IgD-negative memory B cell (primary cell): ENCODE results near the gene TRAPPC4. TPM values are rescaled to one million over a fixed set of nuclear protein-coding genes. Genes with fewer than 3 reads are reported as not detected.
"Not testable (repeated sequence)": the region's sequence is repeated elsewhere in the genome, so short reads cannot be mapped to it uniquely, and the experiment has no call there.

Experiments used
- H3K27ac Mint-ChIP-seq, 3 donors: one replicate each; pipeline ENCODE4 v1.8.0; 2020 to 2022; ENCODE audit warnings: mild to moderate bottlenecking in 3 of 3, mixed read lengths in 3 of 3, moderate library complexity in 1 of 3
- H3K27me3 Mint-ChIP-seq: one replicate; pipeline ENCODE4 v1.8.0; 2021; ENCODE audit warnings: mixed read lengths
- H3K36me3 Mint-ChIP-seq: one replicate; pipeline ENCODE4 v1.8.0; 2020; ENCODE audit warnings: mild to moderate bottlenecking, mixed read lengths
- H3K4me1 Mint-ChIP-seq, 3 donors: one replicate each; pipeline ENCODE4 v1.8.0; 2020 to 2022; ENCODE audit warnings: mixed read lengths in 3 of 3, mild to moderate bottlenecking in 1 of 3
- H3K4me3 Mint-ChIP-seq, 4 donors: one replicate each; pipeline ENCODE4 v1.8.0; 2020 to 2022; ENCODE audit warnings: mild to moderate bottlenecking in 4 of 4, mixed read lengths in 4 of 4, moderate library complexity in 3 of 4
- H3K9me3 Mint-ChIP-seq, 3 donors: one replicate each; pipeline ENCODE4 v1.8.0; 2020 to 2021; ENCODE audit warnings: mixed read lengths in 3 of 3, mild to moderate bottlenecking in 1 of 3
- polyA plus RNA-seq: library from polyadenylated mRNA; unstranded; fragments of 300-500 nt; fragmentation: Illumina TruSeq; gene quantifications from one replicate; pipeline ENCODE4 v1.2.3, GENCODE V29; 2021

The TRAPPC4 gene
- polyA plus RNA-seq, 1 donor from 2014 or later = 81.5 TPM

DNA sequence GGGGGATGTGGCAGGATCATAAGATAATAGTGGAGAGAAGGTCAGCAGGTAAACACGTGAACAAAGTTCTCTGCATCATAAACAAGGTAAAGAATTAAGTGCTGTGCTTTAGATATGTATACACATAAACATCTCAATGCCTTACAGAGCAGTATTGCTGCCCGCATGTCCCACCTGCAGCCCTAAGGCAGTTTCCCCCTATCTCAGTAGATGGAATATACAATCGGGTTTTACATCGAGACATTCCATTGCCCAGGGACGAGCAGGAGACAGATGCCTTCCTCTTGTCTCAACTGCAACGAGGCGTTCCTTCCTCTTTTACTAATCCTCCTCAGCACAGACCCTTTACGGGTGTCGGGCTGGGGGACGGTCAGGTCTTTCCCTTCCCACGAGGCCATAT lies 20.9 kb downstream of the TRAPPC4 start:
- not testable (repeated sequence) for H3K4me3 Mint-ChIP-seq, H3K27me3 Mint-ChIP-seq, H3K9me3 Mint-ChIP-seq, H3K36me3 Mint-ChIP-seq
- Mint-ChIP-seq H3K27ac (peak overlapping the region in 2 of 3 donors; percentile 75 to 78), H3K4me1 (peaks cover 6 to 14% (median 9%) of the 10 kb centered on the region in 3 donors)

- H3K4me1 Mint-ChIP-seq = peaks cover 6 to 14% (median 9%) of the 10 kb centered on the region in 3 donors
- H3K9me3 Mint-ChIP-seq = no peaks in the 10 kb centered on the region
- no peak overlapping the region for H3K27ac Mint-ChIP-seq
- peaks cover 3% of the 10 kb centered on the region for H3K36me3 Mint-ChIP-seq
- H3K4me3 Mint-ChIP-seq = no peak overlapping the region
- H3K27me3 Mint-ChIP-seq = no peaks in the 10 kb centered on the region
Observed at GRCh38 chr11:119041821-119042514, 23.4 kb downstream of the TRAPPC4 start.

GRCh38 chr11:119042927-119043326 lies 24.4 kb downstream of the TRAPPC4 start:
- H3K9me3 Mint-ChIP-seq = no peaks in the 10 kb centered on the region
- H3K4me1 Mint-ChIP-seq = peaks cover 6 to 14% (median 9%) of the 10 kb centered on the region in 3 donors
- no peaks in the 10 kb centered on the region for H3K27me3 Mint-ChIP-seq
- no peak overlapping the region for H3K27ac Mint-ChIP-seq
- peaks cover 6% of the 10 kb centered on the region for H3K36me3 Mint-ChIP-seq
- H3K4me3 Mint-ChIP-seq = no peak overlapping the region

GRCh38 chr11:119044708-119045107 lies 26.1 kb downstream of the TRAPPC4 start:
- Mint-ChIP-seq H3K9me3 (no peaks in the 10 kb centered on the region), H3K4me3 (peak overlapping the region in 1 of 4 donors; percentile 39), H3K27me3 (no peaks in the 10 kb centered on the region), H3K4me1 (peaks cover 0 to 5% (median 4%) of the 10 kb centered on the region in 3 donors), H3K36me3 (peaks cover 9% of the 10 kb centered on the region), H3K27ac (no peak overlapping the region)

- Mint-ChIP-seq H3K27me3 (no peaks in the 10 kb centered on the region), H3K4me1 (peaks cover 4 to 9% (median 4%) of the 10 kb centered on the region in 3 donors), H3K4me3 (no peak overlapping the region), H3K9me3 (no peaks in the 10 kb centered on the region), H3K36me3 (peaks cover 11% of the 10 kb centered on the region), H3K27ac (no peak overlapping the region)
Observed at GRCh38 chr11:119046489-119046888, 27.9 kb downstream of the TRAPPC4 start.

GRCh38 chr11:119047205-119047604 lies 28.6 kb downstream of the TRAPPC4 start:
- H3K27me3 Mint-ChIP-seq = no peaks in the 10 kb centered on the region
- H3K36me3 Mint-ChIP-seq = peaks cover 11% of the 10 kb centered on the region
- H3K4me3 Mint-ChIP-seq = no peak overlapping the region
- peaks cover 0 to 13% (median 9%) of the 10 kb centered on the region in 3 donors for H3K4me1 Mint-ChIP-seq
- no peaks in the 10 kb centered on the region for H3K9me3 Mint-ChIP-seq
- no peak overlapping the region for H3K27ac Mint-ChIP-seq

DNA sequence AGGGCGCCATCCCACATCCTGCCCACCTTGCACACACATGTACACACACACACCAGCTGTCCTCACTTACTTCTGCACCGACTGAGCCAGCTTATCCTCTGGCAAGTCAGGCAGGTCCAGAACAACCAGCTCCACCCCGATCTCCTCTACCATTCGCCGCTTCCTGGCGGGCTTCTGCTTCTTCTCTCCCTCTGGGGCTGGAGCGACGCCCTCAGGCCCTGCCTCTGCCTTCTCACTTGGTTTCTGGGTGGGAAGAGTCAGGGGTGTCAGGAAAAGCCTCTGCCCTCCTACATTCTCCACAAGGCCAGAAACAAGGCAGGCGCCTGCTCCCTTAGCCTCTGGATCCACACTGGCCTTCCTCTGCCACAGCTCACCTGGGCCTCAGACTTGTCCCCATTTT lies 30.1 kb downstream of the TRAPPC4 start:
- H3K36me3 Mint-ChIP-seq = peaks cover 13% of the 10 kb centered on the region
- H3K27ac Mint-ChIP-seq = no peak overlapping the region
- no peaks in the 10 kb centered on the region for H3K27me3 Mint-ChIP-seq
- H3K9me3 Mint-ChIP-seq = no peaks in the 10 kb centered on the region
- no peak overlapping the region for H3K4me3 Mint-ChIP-seq
- peaks cover 7 to 18% (median 15%) of the 10 kb centered on the region in 3 donors for H3K4me1 Mint-ChIP-seq

DNA sequence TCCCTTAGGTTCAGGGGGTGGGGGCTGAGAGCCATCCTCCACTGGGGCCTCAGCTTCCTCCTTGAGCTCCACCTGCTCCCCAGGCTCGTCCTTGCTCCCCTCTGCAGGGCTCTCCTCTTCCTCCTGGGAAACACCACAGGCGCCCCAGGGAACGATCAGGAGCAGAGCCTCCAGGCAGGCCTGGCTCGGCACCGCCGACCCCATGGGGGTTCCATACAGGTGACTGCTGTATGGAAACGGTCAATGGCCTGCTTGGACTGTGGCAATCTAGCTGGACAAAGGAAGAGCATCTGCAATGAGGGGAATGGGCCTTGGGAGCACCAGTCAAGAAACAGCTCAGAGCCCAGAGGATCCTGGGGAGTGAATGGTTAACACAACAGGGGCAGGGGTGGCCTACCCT lies 30.5 kb downstream of the TRAPPC4 start:
- H3K36me3 Mint-ChIP-seq = peaks cover 13% of the 10 kb centered on the region

DNA sequence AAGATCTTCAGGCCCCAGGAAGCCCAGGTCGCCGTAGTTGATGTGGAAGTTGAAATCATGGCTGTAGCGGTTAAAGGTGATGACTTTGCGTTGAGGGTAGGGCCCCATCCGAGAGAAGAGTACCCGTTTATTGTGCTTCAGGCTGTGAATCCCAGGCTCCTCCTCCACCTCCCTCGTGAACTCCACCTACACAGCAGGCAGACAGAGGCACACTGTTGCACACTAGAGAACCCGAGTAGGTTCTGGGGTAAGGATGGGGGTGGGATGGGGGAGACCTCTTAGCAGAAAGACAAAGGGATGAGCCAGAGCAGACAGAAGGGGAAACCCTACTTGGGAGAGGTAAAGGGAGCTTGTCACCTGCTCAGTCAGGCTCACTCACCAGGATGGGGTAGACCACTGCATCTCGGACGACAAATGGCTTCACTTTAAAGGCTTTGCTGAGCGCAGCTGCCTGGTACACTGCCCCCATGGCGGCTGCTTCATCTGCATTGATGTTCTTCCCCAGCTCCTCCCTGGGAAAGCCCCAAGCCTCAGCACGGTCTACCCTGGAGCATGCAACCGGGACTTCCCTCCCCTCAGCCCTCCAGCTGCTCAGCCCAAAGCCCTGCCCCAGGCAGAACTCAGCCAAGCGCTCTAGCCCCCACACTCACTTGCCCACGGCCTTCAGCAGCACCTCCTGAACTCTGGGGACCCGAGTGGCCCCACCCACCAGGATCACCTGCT lies 33.0 kb downstream of the TRAPPC4 start:
- no peaks in the 10 kb centered on the region for H3K27me3 Mint-ChIP-seq
- H3K9me3 Mint-ChIP-seq = no peaks in the 10 kb centered on the region
- H3K27ac Mint-ChIP-seq = peak overlapping the region in 2 of 3 donors; percentile 67 to 85
- H3K36me3 Mint-ChIP-seq = peaks cover 12% of the 10 kb centered on the region
- peaks cover 22 to 26% (median 24%) of the 10 kb centered on the region in 3 donors for H3K4me1 Mint-ChIP-seq
- H3K4me3 Mint-ChIP-seq = peak overlapping the region in 2 of 4 donors; percentile 52 to 65

More for the DNA sequence above, 30.5 kb downstream of the TRAPPC4 start:
- no peak overlapping the region for H3K27ac Mint-ChIP-seq
- H3K4me3 Mint-ChIP-seq = no peak overlapping the region
- H3K9me3 Mint-ChIP-seq = no peaks in the 10 kb centered on the region
- no peaks in the 10 kb centered on the region for H3K27me3 Mint-ChIP-seq
- H3K4me1 Mint-ChIP-seq = peaks cover 11 to 18% (median 17%) of the 10 kb centered on the region in 3 donors

GRCh38 chr11:119052163-119052814 lies 33.7 kb downstream of the TRAPPC4 start:
- Mint-ChIP-seq H3K27ac (peak overlapping the region; percentile 67 to 85 (median 82)), H3K36me3 (peaks cover 12% of the 10 kb centered on the region), H3K4me1 (peaks cover 24 to 26% (median 26%) of the 10 kb centered on the region in 3 donors), H3K4me3 (peak overlapping the region in 2 of 4 donors; percentile 52 to 65), H3K9me3 (no peaks in the 10 kb centered on the region), H3K27me3 (no peaks in the 10 kb centered on the region)

- H3K27ac Mint-ChIP-seq = peak overlapping the region in 1 of 3 donors; percentile 29
- no peaks in the 10 kb centered on the region for H3K27me3 Mint-ChIP-seq
- peaks cover 9% of the 10 kb centered on the region for H3K36me3 Mint-ChIP-seq
- peak overlapping the region in 2 of 4 donors; percentile 22 to 96 for H3K4me3 Mint-ChIP-seq
- H3K4me1 Mint-ChIP-seq = peaks cover 29 to 36% (median 35%) of the 10 kb centered on the region in 3 donors
- no peaks in the 10 kb centered on the region for H3K9me3 Mint-ChIP-seq
Observed at GRCh38 chr11:119054418-119054817, 35.9 kb downstream of the TRAPPC4 start.

DNA sequence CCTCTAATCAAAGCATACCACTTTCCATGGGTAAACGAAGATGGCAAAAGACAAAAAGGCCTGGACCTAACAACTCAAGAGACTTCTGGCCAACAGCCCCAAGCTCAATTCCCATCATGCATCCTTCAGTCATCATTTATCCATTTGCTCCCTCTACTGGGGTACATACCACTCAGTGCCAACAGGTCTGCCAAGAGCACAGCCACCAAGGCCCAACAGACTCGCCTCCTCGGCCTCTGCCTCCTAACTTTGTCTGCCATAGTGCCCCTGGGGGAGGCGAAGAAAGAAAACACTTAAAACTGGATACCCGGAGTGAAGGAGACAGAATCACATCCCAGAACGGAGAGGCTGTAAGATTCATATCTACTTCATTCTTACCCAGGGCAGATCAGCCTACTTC lies 37.3 kb downstream of the TRAPPC4 start:
- Mint-ChIP-seq H3K4me3 (peak overlapping the region; percentile 95 to 99 (median 98)), H3K4me1 (peaks cover 29 to 36% (median 34%) of the 10 kb centered on the region in 3 donors), H3K9me3 (no peaks in the 10 kb centered on the region), H3K36me3 (peaks cover 6% of the 10 kb centered on the region), H3K27me3 (no peaks in the 10 kb centered on the region), H3K27ac (peak overlapping the region; percentile 88 to 97 (median 93))

DNA sequence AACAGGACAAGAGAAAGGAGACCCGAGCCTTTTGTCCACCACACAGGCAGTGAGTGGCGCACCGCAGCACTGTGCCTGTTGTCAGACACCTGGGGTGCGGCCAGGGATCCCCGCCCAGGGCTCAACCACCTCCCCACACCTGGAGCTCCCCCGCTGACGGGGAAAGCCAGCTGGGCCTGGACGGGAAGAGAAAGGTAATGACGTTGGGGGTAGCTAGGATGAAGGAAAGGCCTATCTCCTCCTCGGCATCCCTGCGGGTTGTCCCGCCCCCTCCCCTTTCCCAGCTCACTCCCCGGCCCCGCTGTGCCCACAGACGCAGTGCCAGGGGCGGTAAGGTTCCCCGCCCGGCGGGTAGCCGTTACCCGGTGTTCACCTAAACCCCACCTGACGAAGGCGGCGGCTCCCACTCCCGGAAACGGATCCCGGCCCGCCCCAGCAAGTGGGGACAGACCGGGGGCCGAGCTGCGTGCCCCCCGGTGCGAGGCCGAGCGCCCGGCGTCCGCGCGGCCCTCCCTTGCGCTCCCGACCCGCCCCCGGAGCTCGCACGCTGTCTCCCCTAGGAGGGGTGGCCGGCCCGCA lies 37.9 kb downstream of the TRAPPC4 start:
- Mint-ChIP-seq H3K36me3 (peaks cover 6% of the 10 kb centered on the region), H3K4me1 (peaks cover 29 to 32% (median 29%) of the 10 kb centered on the region in 3 donors), H3K27me3 (no peaks in the 10 kb centered on the region), H3K9me3 (no peaks in the 10 kb centered on the region), H3K27ac (peak overlapping the region; percentile 93 to 97 (median 96)), H3K4me3 (peak overlapping the region; percentile 95 to 99 (median 98))

DNA sequence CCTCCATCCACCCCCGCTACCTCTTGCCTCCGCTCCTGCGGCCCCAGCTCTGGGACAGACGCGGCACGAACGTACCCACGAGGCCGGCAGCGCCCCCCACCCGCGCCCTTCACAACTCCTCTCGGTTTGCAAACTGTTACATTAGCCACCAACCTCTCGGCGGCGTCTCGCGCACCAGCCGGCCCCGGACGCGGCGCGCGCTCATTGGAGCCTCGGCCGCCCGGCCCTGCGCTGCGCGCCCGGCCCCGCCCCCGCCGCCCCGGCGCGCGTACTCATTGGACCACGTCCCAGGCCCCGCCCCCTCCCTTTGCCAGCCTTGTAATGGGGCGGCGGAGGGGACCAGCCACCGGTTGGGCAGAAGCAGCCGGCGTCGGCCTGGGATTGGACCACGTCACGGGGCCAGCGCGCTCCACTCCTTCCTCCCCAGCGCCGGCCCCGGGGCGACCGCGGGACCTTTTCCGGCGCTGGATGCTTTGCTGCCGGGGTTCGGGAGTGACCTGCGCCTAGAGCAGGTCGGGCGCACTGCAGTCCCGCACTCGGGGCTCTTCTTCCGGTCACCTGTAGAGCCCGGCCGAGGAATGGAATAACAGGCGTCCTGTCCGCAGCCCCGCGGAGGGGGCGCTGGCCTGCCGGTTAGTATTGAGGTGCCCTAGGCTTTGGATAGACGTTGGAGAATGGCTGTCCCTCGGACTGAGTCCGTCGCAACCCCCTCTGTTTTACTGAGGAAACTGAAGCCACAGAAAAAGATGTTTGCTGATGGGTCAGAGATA lies 38.6 kb downstream of the TRAPPC4 start, which contains the start of gene HYOU1:
TSS of gene HYOU1 (minus strand) at position 206 of the 770 bp plus-strand sequence. CDS start 1,045 bp downstream, outside the sequence.
- H3K4me3 Mint-ChIP-seq = peak within 1 kb of the TSS; percentile 95 to 99 (median 98)

More for the DNA sequence above, 38.6 kb downstream of the TRAPPC4 start, which contains the start of gene HYOU1:
- H3K36me3 Mint-ChIP-seq = peaks cover 6% of the 10 kb centered on the region
- H3K4me1 Mint-ChIP-seq = peaks cover 22 to 29% (median 27%) of the 10 kb centered on the region in 3 donors
- peak within 1 kb of the TSS; percentile 93 to 97 (median 96) for H3K27ac Mint-ChIP-seq
- H3K9me3 Mint-ChIP-seq = no peaks in the 10 kb centered on the region
- H3K27me3 Mint-ChIP-seq = no peaks in the 10 kb centered on the region
